Esophagus squamous epithelium (tissue), 5 donors: Measurements from ENCODE around the gene PET100. TPM values are rescaled to one million over a fixed set of nuclear protein-coding genes. Genes with fewer than 3 reads are reported as not detected.
A peak's percentile ranks its signal among the peaks of the same experiment; 100 is the strongest.

Experiments used
- DNase-seq: peaks from one replicate; lab custom pipeline; 2025; lab: John Stamatoyannopoulos, UW
- H3K27ac ChIP-seq, 4 donors: fragments of 200-600 bp; sonication (generic); one replicate each; pipeline ENCODE4 v1.5.1; 2016 to 2019; ENCODE audit warnings: mild to moderate bottlenecking in 1 of 4
- H3K27me3 ChIP-seq, 4 donors: fragments of 200-600 bp; sonication (generic); 1 replicate in 3 of 4; 2 replicates in 1 of 4; pipeline versions ENCODE4 v1.5.1 to v1.6.0; 2017 to 2021; ENCODE audit warnings: antibody characterized with exemption in 1 of 4
- H3K36me3 ChIP-seq, 3 donors: fragments of 200-600 bp; sonication (generic); one replicate each; pipeline ENCODE4 v1.5.1; 2016 to 2019
- H3K4me1 ChIP-seq, 3 donors: fragments of 200-600 bp; sonication (generic); one replicate each; pipeline ENCODE4 v1.5.1; 2017 to 2019
- H3K4me3 ChIP-seq, 4 donors: fragments of 200-600 bp; sonication (generic); 1 replicate in 3 of 4; 2 replicates in 1 of 4; pipeline ENCODE4 v1.5.1; 2016 to 2019; ENCODE audit warnings: mild to moderate bottlenecking in 2 of 4, moderate library complexity in 1 of 4
- H3K9me3 ChIP-seq, 3 donors: fragments of 200-600 bp; sonication (generic); one replicate each; pipeline ENCODE4 v1.5.1; 2016 to 2019
- CTCF ChIP-seq, 6 experiments: fragments of 450-650 bp in 4 of 6; fragments of 200-600 bp in 2 of 6; sonication (generic) in 2 of 6; IDR thresholded peaks; one replicate each; pipeline ENCODE4 v1.5.1; 2016 to 2019; ENCODE audit warnings: antibody characterized with exemption in 6 of 6, mild to moderate bottlenecking in 4 of 6, moderate library complexity in 4 of 6
- POLR2A ChIP-seq, 4 donors: fragments of 450-650 bp; IDR thresholded peaks; one replicate each; pipeline ENCODE4 v1.6.1; 2017; ENCODE audit warnings: antibody characterized with exemption in 4 of 4, mild to moderate bottlenecking in 4 of 4, moderate library complexity in 3 of 4
- WGBS, 2 donors: methylation state at CpG; one replicate each; pipeline ENCODE4 v1.1.5; 2018; 5-methylcytosine and 5-hydroxymethylcytosine counted together
- intact Hi-C: fragments of 100-400 bp; cut with DNase I; formaldehyde crosslinking; loops from one replicate; pipeline ENCODE4 v1.15.0; 2022
- total RNA-seq, 4 donors: library from RNA; depleted of rRNA; stranded (reverse); fragments of >200 nt; gene quantifications; one replicate each; pipeline ENCODE4 v1.1.0, GENCODE V29; 2016
- donor health status: DM: yes; HTN: yes; CAD: no.

Gene PET100
- total RNA-seq, 4 donors from 2014 or later: 22.9 to 43.1 (median 25.7) TPM

- TF ChIP-seq POLR2A (IDR thresholded peaks at IDR 0.05): no peak
- no peak for TF ChIP-seq CTCF (IDR thresholded peaks at IDR 0.05)
- H3K27me3 ChIP-seq: peaks cover 0 to 12% (median 0%) of the 10 kb centered on the region in 4 donors
- peaks cover 0 to 22% (median 4%) of the 10 kb centered on the region in 3 donors for H3K4me1 ChIP-seq
- WGBS, 2 donors: 27 to 31% methylated on average over 10 to 12 of the region's 14 CpGs
- intact Hi-C loops: no loop called here
- DNase-seq: no peak
- H3K36me3 ChIP-seq: no peaks in the 10 kb centered on the region
- no peaks in the 10 kb centered on the region for H3K9me3 ChIP-seq
- H3K27ac ChIP-seq: peak overlapping the region in 1 of 4 donors; percentile 33
- H3K4me3 ChIP-seq: no peak overlapping the region
Observed at GRCh38 chr19:7657131-7657751, 27.6 kb downstream of the PET100 start.

- WGBS, 2 donors: 24 to 27% methylated on average over 5 to 6 of the region's 9 CpGs
- Histone ChIP-seq H3K27me3 (peaks cover 0 to 16% (median 0%) of the 10 kb centered on the region in 4 donors), H3K27ac (no peak overlapping the region), H3K9me3 (no peaks in the 10 kb centered on the region), H3K4me3 (no peak overlapping the region), H3K36me3 (no peaks in the 10 kb centered on the region), H3K4me1 (peaks cover 0 to 17% (median 0%) of the 10 kb centered on the region in 3 donors)
- TF ChIP-seq POLR2A (IDR thresholded peaks at IDR 0.05) (no peak), CTCF (IDR thresholded peaks at IDR 0.05) (no peak)
- DNase-seq: no peak
- intact Hi-C loops: no loop called here
Observed at GRCh38 chr19:7658219-7658686, 28.7 kb downstream of the PET100 start.

- intact Hi-C loops: no loop called here
- no peak for DNase-seq
- TF ChIP-seq CTCF (IDR thresholded peaks at IDR 0.05): no peak
- no peak for TF ChIP-seq POLR2A (IDR thresholded peaks at IDR 0.05)
Observed at GRCh38 chr19:7661744-7662538, 32.3 kb downstream of the PET100 start.

GRCh38 chr19:7662657-7663056, 33.1 kb downstream of the PET100 start:
- Histone ChIP-seq H3K4me3 (no peak overlapping the region), H3K4me1 (peaks cover 0 to 5% (median 0%) of the 10 kb centered on the region in 3 donors), H3K36me3 (no peaks in the 10 kb centered on the region), H3K9me3 (no peaks in the 10 kb centered on the region), H3K27me3 (peaks cover 0 to 47% (median 0%) of the 10 kb centered on the region in 4 donors), H3K27ac (no peak overlapping the region)
- WGBS, 2 donors: 56 to 73% methylated on average over 12 to 14 of the region's 14 CpGs
- no peak for DNase-seq
- no peak for TF ChIP-seq POLR2A (IDR thresholded peaks at IDR 0.05)
- TF ChIP-seq CTCF (IDR thresholded peaks at IDR 0.05): no peak
- intact Hi-C loops: no loop called here

More at GRCh38 chr19:7661744-7662538, 32.3 kb downstream of the PET100 start:
- H3K4me3 ChIP-seq: no peak overlapping the region
- WGBS, 2 donors: 62 to 68% methylated on average over 7 to 8 of the region's 8 CpGs
- no peak overlapping the region for H3K27ac ChIP-seq
- H3K9me3 ChIP-seq: no peaks in the 10 kb centered on the region
- no peaks in the 10 kb centered on the region for H3K36me3 ChIP-seq
- H3K4me1 ChIP-seq: peaks cover 0 to 10% (median 0%) of the 10 kb centered on the region in 3 donors
- peaks cover 0 to 42% (median 0%) of the 10 kb centered on the region in 4 donors for H3K27me3 ChIP-seq

GRCh38 chr19:7663706-7664105, 34.1 kb downstream of the PET100 start:
- no peaks in the 10 kb centered on the region for H3K36me3 ChIP-seq
- WGBS, 2 donors: 74 to 75% methylated on average over 6 to 7 of the region's 7 CpGs
- intact Hi-C loops: no loop called here
- TF ChIP-seq CTCF (IDR thresholded peaks at IDR 0.05) (no peak), POLR2A (IDR thresholded peaks at IDR 0.05) (no peak)
- H3K27ac ChIP-seq: no peak overlapping the region
- peaks cover 0 to 3% (median 0%) of the 10 kb centered on the region in 3 donors for H3K4me1 ChIP-seq
- H3K9me3 ChIP-seq: no peaks in the 10 kb centered on the region
- H3K27me3 ChIP-seq: peaks cover 0 to 49% (median 0%) of the 10 kb centered on the region in 4 donors
- H3K4me3 ChIP-seq: no peak overlapping the region
- DNase-seq: no peak
